Stimulated activated memory B cell treated with anti-CD40 and anti-IgM and Interleukin-4, amounts not matched to agents 10 μg/mL and 1 μg/mL and 100 μg/mL, for 72 hours (primary cell): ENCODE results near the gene LUC7L2.
A peak's percentile ranks its signal among the peaks of the same experiment; 100 is the strongest.
"Not testable (repeated sequence)": the region's sequence is repeated elsewhere in the genome, so short reads cannot be mapped to it uniquely, and the experiment has no call there.

Experiments
- ATAC-seq: fragments of 150-1000 bp; cut with Tn5 transposase; 2 replicates; pipeline ENCODE4 v1.10.0; 2021
- H3K27ac Mint-ChIP-seq: one replicate; pipeline ENCODE4 v1.8.0; 2022; ENCODE audit warnings: mild to moderate bottlenecking, mixed read lengths
- H3K27me3 Mint-ChIP-seq: one replicate; pipeline ENCODE4 v1.8.0; 2022; ENCODE audit warnings: mixed read lengths
- H3K36me3 Mint-ChIP-seq: one replicate; pipeline ENCODE4 v1.8.0; 2022; ENCODE audit warnings: mixed read lengths
- H3K4me1 Mint-ChIP-seq: one replicate; pipeline ENCODE4 v1.8.0; 2022; ENCODE audit warnings: mixed read lengths
- H3K4me3 Mint-ChIP-seq: one replicate; pipeline ENCODE4 v1.8.0; 2022; ENCODE audit warnings: mild to moderate bottlenecking, moderate library complexity, mixed read lengths
- H3K9me3 Mint-ChIP-seq: one replicate; pipeline ENCODE4 v1.8.0; 2022; ENCODE audit warnings: mixed read lengths

LUC7L2 gene

DNA sequence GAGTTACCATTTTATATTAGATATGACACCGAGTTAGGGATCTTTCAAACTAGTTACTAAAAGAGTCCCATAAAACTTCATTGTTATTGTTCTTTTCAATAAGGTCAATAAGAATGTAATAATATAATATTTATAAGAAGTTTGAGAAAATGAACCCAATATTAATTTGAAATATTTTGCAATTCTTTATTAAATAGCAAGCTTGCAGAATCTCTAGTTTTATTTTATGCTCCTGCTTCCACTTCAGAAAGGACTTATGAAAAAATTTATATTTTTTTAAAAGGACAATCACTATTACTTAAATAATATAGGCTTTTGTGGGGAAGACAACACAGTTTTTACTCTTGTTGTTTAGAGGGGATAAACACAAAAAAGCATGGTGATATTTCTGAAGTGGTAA, 47.9 kb downstream of the LUC7L2 start:
- no peaks in the 10 kb centered on the region for H3K27me3 Mint-ChIP-seq
- H3K36me3 Mint-ChIP-seq, result peaks cover 57% of the 10 kb centered on the region
- H3K9me3 Mint-ChIP-seq, result no peaks in the 10 kb centered on the region
- no peak overlapping the region for H3K27ac Mint-ChIP-seq
- ATAC-seq, result no peak
- no peak overlapping the region for H3K4me3 Mint-ChIP-seq
- no peaks in the 10 kb centered on the region for H3K4me1 Mint-ChIP-seq

DNA sequence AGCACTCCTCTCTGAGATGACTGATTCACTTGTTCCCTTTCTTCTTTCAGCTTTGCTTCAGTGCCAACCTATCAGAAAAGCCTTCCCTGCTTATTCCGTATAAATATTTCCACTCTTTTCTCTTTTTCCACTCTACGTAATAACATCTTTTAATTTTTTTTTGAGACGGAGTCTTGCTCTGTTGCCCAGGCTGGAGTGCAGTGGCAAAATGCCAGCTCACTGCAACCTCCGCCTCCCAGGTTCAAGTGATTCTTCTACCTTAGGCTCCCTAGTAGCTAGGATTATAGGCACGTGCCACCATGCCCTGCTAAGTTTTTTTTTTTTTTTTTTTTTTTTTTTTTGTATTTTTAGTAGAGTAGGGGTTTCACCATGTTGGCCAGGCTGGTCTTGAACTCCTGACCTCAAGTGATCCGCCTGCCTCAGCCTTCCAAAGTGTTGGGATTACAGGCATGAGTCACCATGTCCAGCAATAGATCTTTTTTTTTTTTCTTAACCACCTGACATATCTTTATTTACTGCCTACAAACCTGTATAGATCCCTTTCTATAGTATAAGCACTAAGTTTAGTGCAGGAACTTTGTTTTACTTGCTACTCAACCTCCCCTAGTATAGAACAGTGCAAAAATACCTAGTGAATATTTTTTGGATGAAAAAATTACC, 55.2 kb downstream of the LUC7L2 start:
- peaks cover 69% of the 10 kb centered on the region for H3K36me3 Mint-ChIP-seq
- H3K27ac Mint-ChIP-seq, H3K4me1 Mint-ChIP-seq: not testable (repeated sequence)

DNA sequence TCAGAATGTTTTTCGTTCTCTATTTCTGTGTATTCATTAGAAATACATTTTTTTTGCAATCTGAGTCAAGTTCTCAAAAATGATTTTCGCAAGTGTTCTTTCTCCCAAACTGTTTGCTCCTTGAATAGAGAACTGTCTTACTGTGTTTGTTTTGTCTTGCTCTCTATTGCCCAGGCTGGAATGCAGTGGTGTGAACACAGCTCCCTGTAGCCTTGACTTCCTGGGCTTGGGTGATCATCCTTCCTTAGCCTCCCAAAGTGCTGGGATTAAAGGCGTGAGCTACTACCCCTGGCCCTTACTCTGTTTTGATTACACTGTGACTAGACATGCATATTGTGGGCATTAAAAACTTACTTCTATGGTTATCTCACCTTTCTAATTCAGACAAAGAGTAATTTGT, 56.7 kb downstream of the LUC7L2 start:
- H3K4me3 Mint-ChIP-seq, result no peak overlapping the region
- H3K36me3 Mint-ChIP-seq, result peaks cover 66% of the 10 kb centered on the region
- no peak for ATAC-seq
- H3K27me3 Mint-ChIP-seq, result no peaks in the 10 kb centered on the region
- no peaks in the 10 kb centered on the region for H3K4me1 Mint-ChIP-seq
- H3K27ac Mint-ChIP-seq, result peak overlapping the region; percentile 17
- H3K9me3 Mint-ChIP-seq, result no peaks in the 10 kb centered on the region

More for the DNA sequence above, 55.2 kb downstream of the LUC7L2 start:
- not testable (repeated sequence) for ATAC-seq, H3K4me3 Mint-ChIP-seq, H3K27me3 Mint-ChIP-seq, H3K9me3 Mint-ChIP-seq

- H3K4me1 Mint-ChIP-seq, result no peaks in the 10 kb centered on the region
- H3K27me3 Mint-ChIP-seq, result no peaks in the 10 kb centered on the region
- no peak for ATAC-seq
- H3K36me3 Mint-ChIP-seq, result peaks cover 68% of the 10 kb centered on the region
- no peaks in the 10 kb centered on the region for H3K9me3 Mint-ChIP-seq
- H3K27ac Mint-ChIP-seq, result no peak overlapping the region
- no peak overlapping the region for H3K4me3 Mint-ChIP-seq
Observed at GRCh38 chr7:139417478-139417877, 57.8 kb downstream of the LUC7L2 start.

GRCh38 chr7:139421123-139421522, 61.4 kb downstream of the LUC7L2 start:
- Mint-ChIP-seq H3K27ac (no peak overlapping the region), H3K9me3 (no peaks in the 10 kb centered on the region), H3K4me3 (no peak overlapping the region), H3K4me1 (no peaks in the 10 kb centered on the region), H3K36me3 (peaks cover 53% of the 10 kb centered on the region), H3K27me3 (no peaks in the 10 kb centered on the region)
- no peak for ATAC-seq

- Mint-ChIP-seq H3K4me3 (no peak overlapping the region), H3K9me3 (no peaks in the 10 kb centered on the region), H3K27ac (no peak overlapping the region), H3K27me3 (no peaks in the 10 kb centered on the region), H3K36me3 (peaks cover 45% of the 10 kb centered on the region), H3K4me1 (no peaks in the 10 kb centered on the region)
- no peak for ATAC-seq
Observed at GRCh38 chr7:139422126-139422525, 62.4 kb downstream of the LUC7L2 start.

GRCh38 chr7:139423091-139423490, 63.4 kb downstream of the LUC7L2 start:
- Mint-ChIP-seq H3K27ac (no peak overlapping the region), H3K4me3 (no peak overlapping the region), H3K4me1 (no peaks in the 10 kb centered on the region), H3K9me3 (no peaks in the 10 kb centered on the region), H3K27me3 (no peaks in the 10 kb centered on the region), H3K36me3 (peaks cover 42% of the 10 kb centered on the region)
- ATAC-seq, result no peak

- Mint-ChIP-seq H3K27me3 (no peaks in the 10 kb centered on the region), H3K4me3 (no peak overlapping the region), H3K9me3 (no peaks in the 10 kb centered on the region), H3K4me1 (no peaks in the 10 kb centered on the region), H3K27ac (no peak overlapping the region), H3K36me3 (peaks cover 50% of the 10 kb centered on the region)
- ATAC-seq, result no peak
Observed at GRCh38 chr7:139424004-139424403, 64.3 kb downstream of the LUC7L2 start.

DNA sequence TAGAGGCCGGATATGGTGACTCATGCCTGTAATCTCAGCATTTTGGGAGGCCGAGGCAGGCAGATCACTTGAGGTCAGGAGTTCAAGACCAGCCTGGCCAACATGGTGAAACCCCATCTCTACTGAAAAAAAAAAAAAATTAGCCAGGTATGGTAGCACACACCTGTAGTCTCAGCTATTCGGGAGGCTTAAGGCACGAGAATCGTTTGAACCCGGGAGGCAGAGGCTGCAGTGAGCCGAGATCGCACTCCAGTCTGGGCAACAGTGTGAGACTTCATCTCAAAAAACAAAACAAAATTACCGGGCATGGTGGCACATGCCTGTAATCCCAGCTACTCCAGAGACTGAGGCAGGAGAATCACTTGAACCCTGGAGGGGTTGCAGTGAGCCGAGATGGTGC, 66.0 kb downstream of the LUC7L2 start:
- not testable (repeated sequence) for H3K4me1 Mint-ChIP-seq, H3K9me3 Mint-ChIP-seq, H3K27me3 Mint-ChIP-seq, H3K27ac Mint-ChIP-seq, ATAC-seq, H3K4me3 Mint-ChIP-seq
- H3K36me3 Mint-ChIP-seq, result peaks cover 42% of the 10 kb centered on the region

DNA sequence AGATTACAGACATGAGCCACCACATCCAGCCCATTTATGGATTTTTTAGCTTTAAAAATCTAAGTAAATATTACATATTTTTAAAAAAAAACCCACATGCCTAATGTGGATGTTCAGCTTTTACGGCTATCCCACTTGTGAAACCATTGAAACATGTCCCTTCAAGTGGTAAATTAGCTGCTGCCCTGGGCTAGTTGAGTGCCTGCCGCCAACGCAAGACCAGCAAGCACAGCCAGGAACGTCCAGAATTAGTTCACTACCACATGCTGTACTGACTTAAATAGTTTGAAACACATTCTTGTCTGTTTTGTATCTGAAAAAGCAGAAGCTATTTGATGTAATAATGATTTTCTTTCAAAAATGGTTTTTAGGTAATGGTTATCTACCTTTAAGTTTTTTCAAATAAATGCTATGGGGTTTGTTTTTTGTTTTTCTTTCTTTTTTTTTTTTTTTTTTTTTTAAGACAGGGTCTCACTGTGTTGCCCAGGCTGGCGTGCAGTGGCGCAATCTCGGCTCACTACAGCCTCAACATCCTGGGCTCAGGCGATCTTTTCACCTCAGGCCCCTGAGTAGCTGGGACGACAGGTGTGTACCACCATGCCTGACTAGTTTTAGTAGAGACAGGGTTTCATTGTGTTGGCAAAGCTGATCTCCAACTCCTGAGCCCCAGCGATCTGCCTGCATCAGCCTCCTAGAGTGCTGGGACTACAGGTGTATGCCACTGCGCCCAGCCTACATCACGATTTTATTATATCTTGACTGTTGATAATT, 66.7 kb downstream of the LUC7L2 start:
- no peak overlapping the region for H3K27ac Mint-ChIP-seq

DNA sequence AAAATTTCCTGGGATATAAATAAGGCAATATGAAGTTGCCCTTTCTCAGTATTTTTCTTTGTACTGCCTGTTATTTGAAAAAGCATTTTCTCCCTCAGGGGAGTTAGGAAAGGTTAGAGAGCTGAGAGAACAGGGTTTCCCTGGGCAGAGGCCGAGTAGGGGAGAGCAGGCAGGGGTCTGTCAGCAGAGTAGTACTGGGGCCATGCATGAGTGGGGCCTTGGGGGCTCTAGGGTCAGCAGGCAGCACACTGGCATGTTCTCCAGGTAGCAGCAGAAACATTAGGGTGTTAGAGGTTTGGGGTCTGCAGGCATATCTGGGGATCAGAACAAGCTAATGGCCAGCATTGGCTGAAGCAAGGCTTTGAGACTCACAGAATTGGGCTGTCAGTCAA, 67.3 kb downstream of the LUC7L2 start:
- peaks cover 39% of the 10 kb centered on the region for H3K36me3 Mint-ChIP-seq
- no peaks in the 10 kb centered on the region for H3K4me1 Mint-ChIP-seq
- no peaks in the 10 kb centered on the region for H3K27me3 Mint-ChIP-seq
- H3K27ac Mint-ChIP-seq, result no peak overlapping the region
- no peaks in the 10 kb centered on the region for H3K9me3 Mint-ChIP-seq
- H3K4me3 Mint-ChIP-seq, result no peak overlapping the region
- ATAC-seq, result no peak

More for the DNA sequence above, 66.7 kb downstream of the LUC7L2 start:
- Mint-ChIP-seq H3K36me3 (peaks cover 42% of the 10 kb centered on the region), H3K27me3 (no peaks in the 10 kb centered on the region), H3K4me1 (no peaks in the 10 kb centered on the region), H3K4me3 (no peak overlapping the region), H3K9me3 (no peaks in the 10 kb centered on the region)
- ATAC-seq, result no peak

- no peaks in the 10 kb centered on the region for H3K9me3 Mint-ChIP-seq
- H3K27me3 Mint-ChIP-seq, result no peaks in the 10 kb centered on the region
- H3K4me1 Mint-ChIP-seq, result no peaks in the 10 kb centered on the region
- no peak overlapping the region for H3K27ac Mint-ChIP-seq
- ATAC-seq, result no peak
- peaks cover 39% of the 10 kb centered on the region for H3K36me3 Mint-ChIP-seq
- H3K4me3 Mint-ChIP-seq, result no peak overlapping the region
Observed at GRCh38 chr7:139427788-139428187, 68.1 kb downstream of the LUC7L2 start.

- not testable (repeated sequence) for H3K27ac Mint-ChIP-seq, H3K4me1 Mint-ChIP-seq, H3K27me3 Mint-ChIP-seq, H3K9me3 Mint-ChIP-seq, H3K4me3 Mint-ChIP-seq, ATAC-seq
- peaks cover 40% of the 10 kb centered on the region for H3K36me3 Mint-ChIP-seq
Observed at GRCh38 chr7:139429735-139430134, 70.0 kb downstream of the LUC7L2 start.

- Mint-ChIP-seq H3K4me1 (peaks cover 8% of the 10 kb centered on the region), H3K9me3 (no peaks in the 10 kb centered on the region), H3K4me3 (no peak overlapping the region), H3K36me3 (peaks cover 38% of the 10 kb centered on the region), H3K27me3 (no peaks in the 10 kb centered on the region), H3K27ac (no peak overlapping the region)
- ATAC-seq, result no peak
Observed at GRCh38 chr7:139430443-139430842, 70.7 kb downstream of the LUC7L2 start.

- peaks cover 39% of the 10 kb centered on the region for H3K36me3 Mint-ChIP-seq
- no peak overlapping the region for H3K4me3 Mint-ChIP-seq
- H3K27me3 Mint-ChIP-seq, result no peaks in the 10 kb centered on the region
- H3K9me3 Mint-ChIP-seq, result no peaks in the 10 kb centered on the region
- H3K27ac Mint-ChIP-seq, result no peak overlapping the region
- peaks cover 8% of the 10 kb centered on the region for H3K4me1 Mint-ChIP-seq
- no peak for ATAC-seq
Observed at GRCh38 chr7:139431010-139431409, 71.3 kb downstream of the LUC7L2 start.

GRCh38 chr7:139431459-139431858, 71.8 kb downstream of the LUC7L2 start:
- Mint-ChIP-seq H3K27me3 (no peaks in the 10 kb centered on the region), H3K4me1 (peaks cover 8% of the 10 kb centered on the region), H3K27ac (no peak overlapping the region), H3K36me3 (peaks cover 39% of the 10 kb centered on the region), H3K4me3 (no peak overlapping the region), H3K9me3 (no peaks in the 10 kb centered on the region)
- ATAC-seq, result no peak
